Sigmoid colon (tissue), 4 donors: ENCODE results near the gene VPREB1.
"Not testable (repeated sequence)": the region's sequence is repeated elsewhere in the genome, so short reads cannot be mapped to it uniquely, and the experiment has no call there.

Experiments
- CTCF ChIP-seq, 4 experiments: fragments of 450-650 bp in 3 of 4; fragments of 200-600 bp in 1 of 4; IDR thresholded peaks; one replicate each; pipeline ENCODE4 v1.5.1; 2016 to 2019; ENCODE audit warnings: antibody characterized with exemption in 4 of 4, mild to moderate bottlenecking in 3 of 4, moderate library complexity in 2 of 4
- POLR2A ChIP-seq, 2 donors: fragments of 450-650 bp; IDR thresholded peaks; one replicate each; pipeline ENCODE4 v1.6.1; 2016; ENCODE audit warnings: antibody characterized with exemption in 2 of 2, mild to moderate bottlenecking in 2 of 2, moderate library complexity in 2 of 2
- POLR2AphosphoS5 ChIP-seq, 4 donors: sonication (generic); formaldehyde crosslinking; IDR thresholded peaks; one replicate each; pipeline ENCODE4 v1.6.1; 2017; ENCODE audit warnings: antibody characterized with exemption in 4 of 4

- TF ChIP-seq CTCF, POLR2A, POLR2AphosphoS5 (IDR thresholded peaks at IDR 0.05): not testable (repeated sequence)
Measured at GRCh38 chr22:22263823-22264222, 19.2 kb downstream of the VPREB1 start.
